Measurements from ENCODE around the gene ME1.

GRCh38 chr6:83265384-83265783 lies 165.5 kb downstream of the ME1 start:
- TF ChIP-seq CTCF (IDR thresholded peaks at IDR 0.05) (no peak), POLR2A (IDR thresholded peaks at IDR 0.05) (no peak)

Data from vagina (tissue), 2 donors.